ENCODE data around the gene RBFA. TPM values are rescaled to one million over a fixed set of nuclear protein-coding genes. Genes with fewer than 3 reads are reported as not detected.

The RBFA gene
- total and polyA plus RNA-seq, 2 experiments from 2014 or later: 33.8 to 43.3 TPM

- Histone ChIP-seq H3K9me2 (ENCODE audit: insufficient read depth) (no peaks in the 10 kb centered on the region), H3K79me2 (replicated peaks; ENCODE audit: insufficient read depth) (no peaks in the 10 kb centered on the region), H3K27ac (ENCODE audit: low read depth) (no peak overlapping the region), H3K36me3 (ENCODE audit: insufficient read depth) (no peaks in the 10 kb centered on the region), H2AFZ (no peak overlapping the region), H3K4me1 (ENCODE audit: insufficient read depth) (no peaks in the 10 kb centered on the region), H4K20me1 (replicated peaks; ENCODE audit: insufficient read depth) (no peaks in the 10 kb centered on the region), H3K4me3 (no peak overlapping the region), H3K4me2 (no peak overlapping the region), H3K27me3 (ENCODE audit: insufficient read depth) (no peaks in the 10 kb centered on the region), H3F3A (replicated peaks; ENCODE audit: low read depth) (no peaks in the 10 kb centered on the region)
- Mint-ChIP-seq H3K27ac (no peak overlapping the region), H3K4me3 (no peak overlapping the region), H3K27me3 (ENCODE audit: insufficient read depth, low read depth, poor library complexity) (peaks cover 4% of the 10 kb centered on the region), H3K4me1 (peaks cover 2% of the 10 kb centered on the region; the same call in 1 of the 3 replicates), H3K36me3 (ENCODE audit: low read depth) (peaks cover 12% of the 10 kb centered on the region), H3K9me3 (peaks cover 25% of the 10 kb centered on the region)
- ATAC-seq: no peak
- TF ChIP-seq ETS1 (IDR thresholded peaks at IDR 0.05) (no peak), CREB1 (CRISPR knock-in tag; IDR thresholded peaks at IDR 0.05; ENCODE audit: low read depth) (no peak), NANOG (IDR thresholded peaks at IDR 0.05; ENCODE audit: borderline replicate concordance) (no peak), ZNF114 (CRISPR knock-in tag; IDR thresholded peaks at IDR 0.05) (no peak), POLR2AphosphoS5 (IDR thresholded peaks at IDR 0.05; ENCODE audit: low read depth) (no peak), EZH2 (IDR thresholded peaks at IDR 0.05; ENCODE audit: low read depth, unreplicated experiment) (no peak), JUNB (IDR thresholded peaks at IDR 0.05; ENCODE audit: unreplicated experiment) (no peak), STAT1 (IDR thresholded peaks at IDR 0.05; ENCODE audit: unreplicated experiment) (no peak), EZH2phosphoT487 (IDR thresholded peaks at IDR 0.05; ENCODE audit: unreplicated experiment) (no peak), REST (IDR thresholded peaks at IDR 0.05; ENCODE audit: unreplicated experiment) (no peak), CTCF (conservative IDR thresholded peaks at IDR 0.05; ENCODE audit: low read depth in 2 of 2) (no peak), ZNF331 (CRISPR knock-in tag; IDR thresholded peaks at IDR 0.05; ENCODE audit: low read depth) (no peak)
- TF ChIP-seq, protein P1, sequence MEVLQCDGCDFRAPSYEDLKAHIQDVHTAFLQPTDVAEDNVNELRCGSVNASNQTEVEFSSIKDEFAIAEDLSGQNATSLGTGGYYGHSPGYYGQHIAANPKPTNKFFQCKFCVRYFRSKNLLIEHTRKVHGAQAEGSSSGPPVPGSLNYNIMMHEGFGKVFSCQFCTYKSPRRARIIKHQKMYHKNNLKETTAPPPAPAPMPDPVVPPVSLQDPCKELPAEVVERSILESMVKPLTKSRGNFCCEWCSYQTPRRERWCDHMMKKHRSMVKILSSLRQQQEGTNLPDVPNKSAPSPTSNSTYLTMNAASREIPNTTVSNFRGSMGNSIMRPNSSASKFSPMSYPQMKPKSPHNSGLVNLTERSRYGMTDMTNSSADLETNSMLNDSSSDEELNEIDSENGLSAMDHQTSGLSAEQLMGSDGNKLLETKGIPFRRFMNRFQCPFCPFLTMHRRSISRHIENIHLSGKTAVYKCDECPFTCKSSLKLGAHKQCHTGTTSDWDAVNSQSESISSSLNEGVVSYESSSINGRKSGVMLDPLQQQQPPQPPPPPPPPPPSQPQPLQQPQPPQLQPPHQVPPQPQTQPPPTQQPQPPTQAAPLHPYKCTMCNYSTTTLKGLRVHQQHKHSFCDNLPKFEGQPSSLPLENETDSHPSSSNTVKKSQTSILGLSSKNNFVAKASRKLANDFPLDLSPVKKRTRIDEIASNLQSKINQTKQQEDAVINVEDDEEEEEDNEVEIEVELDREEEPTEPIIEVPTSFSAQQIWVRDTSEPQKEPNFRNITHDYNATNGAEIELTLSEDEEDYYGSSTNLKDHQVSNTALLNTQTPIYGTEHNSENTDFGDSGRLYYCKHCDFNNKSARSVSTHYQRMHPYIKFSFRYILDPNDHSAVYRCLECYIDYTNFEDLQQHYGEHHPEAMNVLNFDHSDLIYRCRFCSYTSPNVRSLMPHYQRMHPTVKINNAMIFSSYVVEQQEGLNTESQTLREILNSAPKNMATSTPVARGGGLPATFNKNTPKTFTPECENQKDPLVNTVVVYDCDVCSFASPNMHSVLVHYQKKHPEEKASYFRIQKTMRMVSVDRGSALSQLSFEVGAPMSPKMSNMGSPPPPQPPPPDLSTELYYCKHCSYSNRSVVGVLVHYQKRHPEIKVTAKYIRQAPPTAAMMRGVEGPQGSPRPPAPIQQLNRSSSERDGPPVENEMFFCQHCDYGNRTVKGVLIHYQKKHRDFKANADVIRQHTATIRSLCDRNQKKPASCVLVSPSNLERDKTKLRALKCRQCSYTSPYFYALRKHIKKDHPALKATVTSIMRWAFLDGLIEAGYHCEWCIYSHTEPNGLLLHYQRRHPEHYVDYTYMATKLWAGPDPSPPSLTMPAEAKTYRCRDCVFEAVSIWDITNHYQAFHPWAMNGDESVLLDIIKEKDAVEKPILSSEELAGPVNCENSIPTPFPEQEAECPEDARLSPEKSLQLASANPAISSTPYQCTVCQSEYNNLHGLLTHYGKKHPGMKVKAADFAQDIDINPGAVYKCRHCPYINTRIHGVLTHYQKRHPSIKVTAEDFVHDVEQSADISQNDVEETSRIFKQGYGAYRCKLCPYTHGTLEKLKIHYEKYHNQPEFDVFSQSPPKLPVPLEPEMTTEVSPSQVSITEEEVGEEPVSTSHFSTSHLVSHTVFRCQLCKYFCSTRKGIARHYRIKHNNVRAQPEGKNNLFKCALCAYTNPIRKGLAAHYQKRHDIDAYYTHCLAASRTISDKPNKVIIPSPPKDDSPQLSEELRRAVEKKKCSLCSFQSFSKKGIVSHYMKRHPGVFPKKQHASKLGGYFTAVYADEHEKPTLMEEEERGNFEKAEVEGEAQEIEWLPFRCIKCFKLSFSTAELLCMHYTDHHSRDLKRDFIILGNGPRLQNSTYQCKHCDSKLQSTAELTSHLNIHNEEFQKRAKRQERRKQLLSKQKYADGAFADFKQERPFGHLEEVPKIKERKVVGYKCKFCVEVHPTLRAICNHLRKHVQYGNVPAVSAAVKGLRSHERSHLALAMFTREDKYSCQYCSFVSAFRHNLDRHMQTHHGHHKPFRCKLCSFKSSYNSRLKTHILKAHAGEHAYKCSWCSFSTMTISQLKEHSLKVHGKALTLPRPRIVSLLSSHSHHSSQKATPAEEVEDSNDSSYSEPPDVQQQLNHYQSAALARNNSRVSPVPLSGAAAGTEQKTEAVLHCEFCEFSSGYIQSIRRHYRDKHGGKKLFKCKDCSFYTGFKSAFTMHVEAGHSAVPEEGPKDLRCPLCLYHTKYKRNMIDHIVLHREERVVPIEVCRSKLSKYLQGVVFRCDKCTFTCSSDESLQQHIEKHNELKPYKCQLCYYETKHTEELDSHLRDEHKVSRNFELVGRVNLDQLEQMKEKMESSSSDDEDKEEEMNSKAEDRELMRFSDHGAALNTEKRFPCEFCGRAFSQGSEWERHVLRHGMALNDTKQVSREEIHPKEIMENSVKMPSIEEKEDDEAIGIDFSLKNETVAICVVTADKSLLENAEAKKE (CRISPR knock-in tag; IDR thresholded peaks at IDR 0.05): no peak
- DNase-seq (ENCODE audit: low spot score): no peak
Observed at GRCh38 chr18:80076379-80076778, 42.1 kb downstream of the RBFA start.
